GM06990 (cell line): ENCODE measurements around the gene ZNF594.
"Not testable (repeated sequence)": the region's sequence is repeated elsewhere in the genome, so short reads cannot be mapped to it uniquely, and the experiment has no call there.

Source experiments
- DNase-seq: peaks from one replicate; pipeline ENCODE4 v3.0.0-alpha.2; 2011; ENCODE audit not compliant: insufficient read length; ENCODE audit errors: extremely low read depth
- H3K27me3 ChIP-seq: replicated peaks from 2 replicates; pipeline ENCODE4 v1.6.0; 2011; ENCODE audit warnings: low read length; ENCODE audit not compliant: control insufficient read depth, insufficient read depth
- H3K36me3 ChIP-seq: 2 replicates; pipeline ENCODE4 v1.5.1; 2011; ENCODE audit warnings: low read length; ENCODE audit not compliant: control insufficient read depth, insufficient read depth
- H3K4me3 ChIP-seq: replicated peaks from 2 replicates; pipeline ENCODE4 v1.5.1; 2011; ENCODE audit warnings: low read depth, mild to moderate bottlenecking, control low read depth, low read length
- TF ChIP-seq, protein P1 (sequence below): IDR thresholded peaks from 2 replicates; pipeline ENCODE4 v1.5.1; 2011; ENCODE audit warnings: low read length, control low read depth, mild to moderate bottlenecking, inconsistent platforms; ENCODE audit not compliant: insufficient read depth, poor library complexity, severe bottlenecking

The ZNF594 gene

DNA sequence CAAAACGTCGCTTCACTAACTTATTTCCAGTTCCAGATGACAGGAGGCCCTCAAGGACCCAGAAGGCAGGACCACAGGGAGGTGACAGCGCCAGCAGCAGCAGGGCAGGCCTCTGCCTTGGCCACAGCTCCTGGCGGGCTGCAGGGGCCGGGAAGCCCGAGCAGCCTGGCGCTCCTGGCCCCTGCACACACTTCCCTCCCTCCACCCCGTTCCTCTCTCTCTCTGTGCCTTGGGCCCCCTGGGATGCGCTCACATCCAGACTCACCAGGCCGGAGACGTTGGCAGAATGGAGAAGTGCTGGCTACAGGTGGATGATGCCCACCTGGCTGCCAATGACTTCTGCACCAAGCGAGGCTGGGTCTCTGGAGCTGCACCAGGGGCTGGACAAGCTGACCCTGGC, 12.7 kb downstream of the ZNF594 start:
- no peak for DNase-seq
- Histone ChIP-seq H3K36me3 (peaks cover 5% of the 10 kb centered on the region), H3K27me3 (no peaks in the 10 kb centered on the region), H3K4me3 (no peak overlapping the region)
- TF ChIP-seq, protein P1, sequence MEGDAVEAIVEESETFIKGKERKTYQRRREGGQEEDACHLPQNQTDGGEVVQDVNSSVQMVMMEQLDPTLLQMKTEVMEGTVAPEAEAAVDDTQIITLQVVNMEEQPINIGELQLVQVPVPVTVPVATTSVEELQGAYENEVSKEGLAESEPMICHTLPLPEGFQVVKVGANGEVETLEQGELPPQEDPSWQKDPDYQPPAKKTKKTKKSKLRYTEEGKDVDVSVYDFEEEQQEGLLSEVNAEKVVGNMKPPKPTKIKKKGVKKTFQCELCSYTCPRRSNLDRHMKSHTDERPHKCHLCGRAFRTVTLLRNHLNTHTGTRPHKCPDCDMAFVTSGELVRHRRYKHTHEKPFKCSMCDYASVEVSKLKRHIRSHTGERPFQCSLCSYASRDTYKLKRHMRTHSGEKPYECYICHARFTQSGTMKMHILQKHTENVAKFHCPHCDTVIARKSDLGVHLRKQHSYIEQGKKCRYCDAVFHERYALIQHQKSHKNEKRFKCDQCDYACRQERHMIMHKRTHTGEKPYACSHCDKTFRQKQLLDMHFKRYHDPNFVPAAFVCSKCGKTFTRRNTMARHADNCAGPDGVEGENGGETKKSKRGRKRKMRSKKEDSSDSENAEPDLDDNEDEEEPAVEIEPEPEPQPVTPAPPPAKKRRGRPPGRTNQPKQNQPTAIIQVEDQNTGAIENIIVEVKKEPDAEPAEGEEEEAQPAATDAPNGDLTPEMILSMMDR = no peak

DNA sequence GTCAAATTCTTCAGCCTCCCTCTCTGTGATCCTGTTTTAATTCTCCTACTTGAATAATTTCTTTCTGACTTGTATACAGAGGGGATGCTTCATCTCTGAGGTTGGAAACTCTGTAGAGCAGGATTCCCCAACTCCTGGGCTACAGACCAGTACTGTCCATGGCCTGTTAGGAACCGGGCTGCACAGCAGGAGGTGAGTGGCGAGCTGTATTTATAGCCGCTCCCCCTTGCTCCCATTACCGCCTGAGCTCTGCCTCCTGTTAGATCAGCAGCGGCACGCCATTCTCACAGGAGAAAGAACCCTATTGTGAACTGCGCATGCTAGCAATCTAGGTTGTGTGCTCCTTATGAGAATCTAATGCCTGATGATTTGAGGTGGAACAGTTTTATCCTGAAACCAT, 16.6 kb downstream of the ZNF594 start:
- not testable (repeated sequence) for H3K27me3 ChIP-seq, H3K36me3 ChIP-seq, DNase-seq, H3K4me3 ChIP-seq

DNA sequence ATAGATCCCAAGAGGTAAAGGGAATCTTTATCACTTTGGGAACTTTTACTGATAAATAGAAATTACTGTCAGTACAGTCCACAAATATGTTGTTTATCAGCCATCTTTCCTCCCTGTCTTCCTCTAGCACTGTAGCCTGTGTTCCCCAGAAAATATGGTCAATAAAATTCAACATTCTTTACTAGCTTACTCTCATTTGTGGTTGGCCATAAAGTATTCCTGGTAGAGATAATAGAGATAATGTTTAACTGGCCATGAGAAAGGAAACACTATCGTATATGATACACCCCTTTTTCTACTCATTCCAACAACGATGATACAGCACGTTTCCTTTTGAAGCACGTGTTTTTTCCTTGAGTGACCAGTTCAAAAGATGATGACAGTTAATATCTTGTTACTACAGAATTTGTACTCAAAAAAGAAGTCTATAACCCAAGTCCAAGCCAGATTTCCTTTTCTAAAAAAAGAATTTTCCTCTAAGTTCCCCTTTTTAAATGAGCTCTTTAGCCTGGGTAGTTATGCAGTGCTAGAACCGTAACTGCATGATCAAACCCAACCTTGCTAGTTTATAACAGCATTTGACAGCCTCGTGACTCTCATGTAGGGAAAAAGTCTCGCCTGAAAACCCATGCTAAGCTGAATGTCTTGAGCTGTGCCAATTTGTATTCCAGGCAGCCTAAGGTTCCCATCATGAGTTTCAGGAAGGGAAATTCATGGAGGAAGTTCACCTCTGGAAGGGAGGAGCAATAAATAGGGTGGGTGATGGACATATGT, 25.7 kb downstream of the ZNF594 start:
- not testable (repeated sequence) for DNase-seq, H3K27me3 ChIP-seq

DNA sequence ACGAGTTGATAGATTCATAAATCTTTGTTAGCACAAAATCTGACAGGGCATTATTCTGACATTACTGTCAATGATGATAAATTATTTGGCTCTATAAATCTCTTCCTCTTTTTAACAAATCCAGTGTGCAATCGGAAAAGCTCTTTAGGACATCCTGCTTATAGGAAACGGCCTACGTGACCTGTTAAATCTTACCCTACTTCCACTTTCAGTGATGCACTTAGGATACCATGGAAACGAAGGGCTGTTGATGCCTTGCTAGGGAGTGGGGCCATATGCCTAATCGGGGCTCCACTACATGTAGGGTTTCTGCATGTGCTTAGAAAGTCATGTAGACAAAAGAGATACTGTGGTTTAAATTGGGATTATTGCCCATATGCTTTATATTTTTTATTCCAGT, 27.2 kb downstream of the ZNF594 start:
- H3K27me3 ChIP-seq = no peaks in the 10 kb centered on the region
- no peak for DNase-seq
- TF ChIP-seq, protein P1 = no peak

More for the DNA sequence above, 25.7 kb downstream of the ZNF594 start:
- not testable (repeated sequence) for H3K36me3 ChIP-seq, H3K4me3 ChIP-seq

DNA sequence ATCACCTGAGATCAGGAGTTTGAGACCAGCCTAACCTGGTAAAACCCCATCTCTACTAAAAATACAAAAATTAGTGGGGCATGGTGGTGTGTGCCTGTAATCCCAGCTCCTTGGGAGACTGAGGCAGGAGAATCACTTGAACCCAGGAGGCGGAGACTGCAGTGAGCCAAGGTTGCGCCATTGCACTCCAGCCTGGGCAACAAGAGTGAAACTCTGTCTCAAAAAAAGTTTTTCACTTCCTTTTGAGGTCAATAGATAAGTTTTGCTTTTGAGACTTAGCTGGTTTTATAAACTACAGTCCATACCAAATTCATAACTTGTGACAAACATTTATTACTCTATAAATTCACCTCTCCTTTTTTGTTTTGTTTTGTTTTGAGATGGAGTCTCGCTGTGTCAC, 29.9 kb downstream of the ZNF594 start:
- not testable (repeated sequence) for DNase-seq, H3K4me3 ChIP-seq, H3K27me3 ChIP-seq, H3K36me3 ChIP-seq

More for the DNA sequence above, 27.2 kb downstream of the ZNF594 start:
- no peaks in the 10 kb centered on the region for H3K36me3 ChIP-seq
- H3K4me3 ChIP-seq = no peak overlapping the region

DNA sequence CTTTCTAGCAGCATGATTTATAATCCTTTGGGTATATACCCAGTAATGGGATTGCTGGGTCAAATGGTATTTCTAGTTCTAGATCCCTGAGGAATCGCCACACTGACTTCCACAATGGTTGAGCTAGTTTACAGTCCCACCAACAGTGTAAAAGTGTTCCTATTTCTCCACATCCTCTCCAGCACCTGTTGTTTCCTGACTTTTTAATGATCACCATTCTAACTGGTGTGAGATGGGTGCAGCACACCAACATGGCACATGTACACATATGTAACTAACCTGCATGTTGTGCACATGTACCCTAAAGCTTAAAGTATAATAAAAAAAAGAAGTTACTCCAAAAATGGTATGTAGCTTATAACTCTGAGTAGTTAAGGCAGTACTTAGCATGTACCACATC, 31.0 kb downstream of the ZNF594 start:
- H3K36me3 ChIP-seq, DNase-seq, H3K4me3 ChIP-seq, H3K27me3 ChIP-seq: not testable (repeated sequence)

DNA sequence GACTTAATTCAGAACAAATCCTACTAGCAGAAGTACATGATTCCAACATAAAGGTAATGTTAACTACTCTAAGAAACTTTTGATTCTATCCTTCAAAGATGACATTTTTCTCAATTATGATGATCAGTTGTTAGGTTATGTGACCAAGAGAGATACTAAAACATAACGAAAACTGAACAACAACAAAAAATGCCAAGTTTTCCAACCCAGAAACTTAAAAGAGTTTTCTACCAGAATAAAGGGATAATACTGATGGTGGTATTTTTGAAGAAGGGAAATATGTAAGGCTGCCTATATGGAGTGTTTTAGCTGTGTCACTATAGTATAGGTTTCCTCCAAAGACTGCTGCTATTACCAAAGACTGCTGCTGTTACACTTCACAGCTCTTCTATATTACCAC, 45.5 kb downstream of the ZNF594 start:
- H3K36me3 ChIP-seq, H3K27me3 ChIP-seq, H3K4me3 ChIP-seq, DNase-seq: not testable (repeated sequence)

DNA sequence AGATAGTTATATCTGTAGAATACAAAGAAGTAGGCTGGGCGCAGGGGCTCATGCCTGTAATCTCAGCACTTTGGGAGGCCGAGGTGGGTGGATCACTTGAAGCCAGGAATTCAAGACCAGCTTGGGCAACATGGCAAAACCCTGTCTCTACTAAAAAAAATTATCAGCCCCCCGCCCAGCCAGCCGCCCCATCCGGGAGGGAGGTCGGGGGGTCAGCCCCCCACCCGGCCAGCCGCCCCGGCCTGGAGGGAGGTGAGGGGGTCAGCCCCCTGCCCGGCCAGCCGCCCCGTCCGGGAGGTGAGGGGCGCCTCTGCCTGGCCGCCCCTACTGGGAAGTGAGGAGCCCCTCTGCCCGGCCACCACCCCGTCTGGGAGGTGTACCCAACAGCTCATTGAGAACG, 48.8 kb downstream of the ZNF594 start:
- DNase-seq, H3K36me3 ChIP-seq, H3K4me3 ChIP-seq, H3K27me3 ChIP-seq: not testable (repeated sequence)

DNA sequence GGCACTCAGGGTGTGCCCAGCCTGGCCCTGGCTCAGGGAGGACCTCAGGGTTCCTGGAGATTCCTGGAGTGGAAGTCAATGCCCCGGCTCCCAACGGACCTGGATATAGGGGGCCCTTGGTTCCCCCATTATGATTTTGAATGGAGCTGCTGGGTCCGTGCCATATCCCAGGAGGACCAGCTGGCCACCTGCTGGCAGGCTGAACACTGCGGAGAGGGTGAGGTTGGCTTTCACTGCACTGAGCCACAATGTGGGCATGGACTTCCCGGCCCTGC, 52.3 kb downstream of the ZNF594 start:
- Histone ChIP-seq H3K36me3 (no peaks in the 10 kb centered on the region), H3K27me3 (no peaks in the 10 kb centered on the region), H3K4me3 (no peak overlapping the region)
- DNase-seq = no peak
- TF ChIP-seq, protein P1 = no peak
